CD4-positive, alpha-beta memory T cell (primary cell): ENCODE measurements around the gene NT5DC1. TPM values are rescaled to one million over a fixed set of nuclear protein-coding genes. Genes with fewer than 3 reads are reported as not detected.

Source experiments
- CTCF ChIA-PET: fragments of 350-600 bp; sonication (Branson Sonifier 250); formaldehyde crosslinking; loops from one replicate; lab custom pipeline; 2021; ENCODE audit warnings: inconsistent platforms; ENCODE audit not compliant: partially characterized antibody; lab: Charles Lee
- POLR2A ChIA-PET: fragments of 350-600 bp; sonication (Branson Sonifier 250); formaldehyde crosslinking; loops from one replicate; lab custom pipeline; 2021; ENCODE audit not compliant: partially characterized antibody; lab: Charles Lee
- DNase-seq, 5 donors: peaks; one replicate each; pipeline versions ENCODE4 v3.0.0 to v3.0.0-alpha.2; 2020 to 2022; ENCODE audit warnings: mixed read lengths in 1 of 5
- H3K27ac ChIP-seq: one replicate; pipeline ENCODE4 v1.7.0; 2013; ENCODE audit warnings: low read depth, low read length
- H3K27me3 ChIP-seq: 2 replicates; pipeline ENCODE4 v1.7.0; 2013; ENCODE audit warnings: mild to moderate bottlenecking, low read length, moderate library complexity; ENCODE audit not compliant: insufficient read depth
- H3K36me3 ChIP-seq: 2 replicates; pipeline ENCODE4 v1.7.0; 2013; ENCODE audit warnings: mild to moderate bottlenecking, low read length, moderate library complexity; ENCODE audit not compliant: insufficient read depth
- H3K4me1 ChIP-seq: 2 replicates; pipeline ENCODE4 v1.7.0; 2013; ENCODE audit warnings: mild to moderate bottlenecking, low read length, moderate library complexity; ENCODE audit not compliant: insufficient read depth
- H3K4me3 ChIP-seq, 2 donors: one replicate each; pipeline ENCODE4 v1.7.0; 2013; ENCODE audit warnings: low read length in 2 of 2, mild to moderate bottlenecking in 1 of 2
- H3K9me3 ChIP-seq, 2 donors: one replicate each; pipeline ENCODE4 v1.7.0; 2013; ENCODE audit warnings: low read length in 2 of 2, control low read depth in 1 of 2; ENCODE audit not compliant: control insufficient read depth in 1 of 2
- H3K27ac Mint-ChIP-seq, 7 donors: one replicate each; pipeline ENCODE4 v1.8.0; 2020 to 2021; ENCODE audit warnings: mixed read lengths in 7 of 7, mild to moderate bottlenecking in 6 of 7, inconsistent platforms in 3 of 7, moderate library complexity in 3 of 7
- H3K27me3 Mint-ChIP-seq, 2 donors: one replicate each; pipeline ENCODE4 v1.8.0; 2020 to 2021; ENCODE audit warnings: mixed read lengths in 2 of 2
- H3K36me3 Mint-ChIP-seq, 2 donors: one replicate each; pipeline ENCODE4 v1.8.0; 2020 to 2021; ENCODE audit warnings: mixed read lengths in 2 of 2, inconsistent platforms in 1 of 2, mild to moderate bottlenecking in 1 of 2
- H3K4me1 Mint-ChIP-seq, 4 donors: one replicate each; pipeline ENCODE4 v1.8.0; 2020 to 2021; ENCODE audit warnings: mixed read lengths in 4 of 4, mild to moderate bottlenecking in 1 of 4
- H3K4me3 Mint-ChIP-seq, 8 donors: one replicate each; pipeline ENCODE4 v1.8.0; 2020 to 2021; ENCODE audit warnings: mixed read lengths in 8 of 8, mild to moderate bottlenecking in 7 of 8, moderate library complexity in 6 of 8, inconsistent platforms in 3 of 8
- H3K9me3 Mint-ChIP-seq, 8 donors: one replicate each; pipeline ENCODE4 v1.8.0; 2020 to 2021; ENCODE audit warnings: mixed read lengths in 8 of 8, mild to moderate bottlenecking in 5 of 8, inconsistent platforms in 3 of 8, moderate library complexity in 1 of 8
- intact Hi-C: fragments of 100-400 bp; cut with micrococcal nuclease; formaldehyde crosslinking; loops from one replicate; pipeline ENCODE4 v1.15.1; 2023
- polyA plus RNA-seq, 2 donors: library from polyadenylated mRNA; unstranded; fragments of 300-500 nt; fragmentation: Illumina TruSeq; gene quantifications; one replicate each; pipeline ENCODE4 v1.2.3, GENCODE V29; 2021
- total RNA-seq, 2 experiments: library from RNA; stranded (reverse); gene quantifications; one replicate each; pipeline ENCODE4 v1.2.3, GENCODE V29; 2021

NT5DC1 gene
- total and polyA plus RNA-seq, 4 experiments from 2014 or later: 50.5 to 78.4 (median 58.3) TPM

DNA sequence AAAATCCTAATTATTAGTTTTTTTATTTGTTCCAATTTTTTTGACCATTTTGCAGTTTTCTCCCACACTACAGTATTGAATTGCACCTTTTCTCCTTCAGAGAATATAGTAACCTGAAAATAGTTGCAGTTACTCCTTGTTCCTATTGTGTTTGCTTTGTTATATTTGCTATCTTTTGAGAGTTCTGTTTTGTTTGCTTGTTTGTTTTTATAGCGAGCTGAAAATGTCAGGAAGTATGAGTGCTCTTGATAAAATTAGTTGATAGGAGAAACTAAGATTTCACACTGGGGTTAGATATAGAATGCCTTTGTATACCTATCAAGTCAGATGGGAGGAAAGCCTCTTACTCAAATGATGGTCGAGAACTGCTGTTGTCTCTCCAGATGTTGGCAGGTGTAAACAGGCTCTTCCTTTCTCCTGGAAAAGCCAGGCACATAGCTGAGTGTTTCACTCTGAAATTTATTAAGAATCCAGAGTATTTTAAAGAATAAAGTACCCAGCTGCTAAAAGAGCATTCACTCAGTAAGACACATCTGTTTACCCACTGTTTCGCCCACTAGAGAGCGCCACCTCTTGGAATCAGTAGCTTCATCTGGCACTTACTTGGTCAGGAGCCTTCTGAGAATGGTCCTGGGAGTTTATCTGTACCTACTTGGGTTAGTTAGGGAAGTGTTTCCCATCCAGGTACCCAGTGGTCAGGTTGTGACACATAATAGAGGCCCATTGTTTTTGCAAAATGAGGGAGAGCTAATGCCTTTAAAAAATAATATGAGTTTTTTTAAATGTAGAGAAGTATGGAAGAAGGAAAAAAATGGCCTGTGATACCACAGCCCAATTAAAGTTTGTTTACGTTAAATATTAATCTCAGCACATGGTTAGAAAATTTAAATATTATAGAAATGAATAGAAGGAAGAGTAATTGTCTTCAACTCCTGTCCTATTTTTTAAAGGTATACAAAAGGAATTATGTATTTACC, 11.2 kb downstream of the NT5DC1 start:
- no peaks in the 10 kb centered on the region for H3K27me3 Mint-ChIP-seq
- CTCF ChIA-PET: interaction anchor here (0.7 to 2.5 kb wide), 9 partner anchors 9 to 134 kb away, joined by 3 to 11 read pairs (median 4); partner anchors contain the start of gene NT5DC1
- H3K4me1 Mint-ChIP-seq: peaks cover 0 to 11% (median 5%) of the 10 kb centered on the region in 4 donors
- no peak for DNase-seq
- H3K27ac Mint-ChIP-seq: peak overlapping the region in 2 of 7 donors; percentile 16 to 38
- Histone ChIP-seq H3K27me3 (no peaks in the 10 kb centered on the region), H3K4me1 (no peaks in the 10 kb centered on the region), H3K4me3 (no peak overlapping the region), H3K36me3 (peaks cover 59% of the 10 kb centered on the region), H3K27ac (no peak overlapping the region), H3K9me3 (no peaks in the 10 kb centered on the region)
- intact Hi-C loops: no loop called here
- peaks cover 69 to 79% of the 10 kb centered on the region in 2 donors for H3K36me3 Mint-ChIP-seq
- H3K9me3 Mint-ChIP-seq: no peaks in the 10 kb centered on the region
- no peak overlapping the region for H3K4me3 Mint-ChIP-seq
- POLR2A ChIA-PET: interaction anchor here (1.0 kb wide), 1 partner anchor 9 kb away, joined by 4 read pairs; no protein-coding TSS in a partner anchor

- no peaks in the 10 kb centered on the region for H3K27me3 ChIP-seq
- no peaks in the 10 kb centered on the region for H3K4me1 ChIP-seq
- no peak overlapping the region for H3K27ac ChIP-seq
- H3K9me3 ChIP-seq: no peaks in the 10 kb centered on the region
- POLR2A ChIA-PET: interaction anchor here (1.2 kb wide), 1 partner anchor 13 kb away, joined by 4 read pairs; the partner anchor contains the start of gene NT5DC1
- Mint-ChIP-seq H3K27ac (no peak overlapping the region), H3K4me3 (no peak overlapping the region), H3K9me3 (no peaks in the 10 kb centered on the region), H3K36me3 (peaks cover 74 to 80% of the 10 kb centered on the region in 2 donors), H3K4me1 (peaks cover 0 to 11% (median 5%) of the 10 kb centered on the region in 4 donors), H3K27me3 (no peaks in the 10 kb centered on the region)
- CTCF ChIA-PET: interaction anchor here (1.3 to 2.5 kb wide), 3 partner anchors 11 to 20 kb away, joined by 3 to 11 read pairs (median 8); no protein-coding TSS in a partner anchor
- H3K36me3 ChIP-seq: peaks cover 57% of the 10 kb centered on the region
- intact Hi-C loops: no loop called here
- H3K4me3 ChIP-seq: no peak overlapping the region
- DNase-seq: no peak
These were observed 12.7 kb downstream of the NT5DC1 start for GRCh38 chr6:116113386-116113785.

DNA sequence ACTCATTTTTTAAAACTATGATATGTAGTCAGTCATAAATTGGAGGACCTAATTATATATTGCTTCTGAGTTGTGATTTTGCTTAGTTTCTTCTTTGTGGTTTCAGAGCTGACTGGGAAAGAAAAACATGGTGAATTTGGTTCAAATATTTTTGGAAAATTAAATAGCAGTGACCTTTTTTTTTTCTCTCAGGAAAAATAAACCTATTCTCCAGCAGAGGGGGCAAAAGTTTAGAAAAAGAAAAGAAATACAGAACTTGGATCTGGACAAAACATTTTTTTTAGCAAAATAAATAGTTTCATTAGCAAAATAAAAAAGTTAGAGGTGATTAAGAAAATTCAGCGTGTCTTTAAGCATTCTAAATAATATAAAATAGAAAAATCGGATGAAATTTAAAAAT, 15.1 kb downstream of the NT5DC1 start:
- Mint-ChIP-seq H3K9me3 (no peaks in the 10 kb centered on the region), H3K4me3 (no peak overlapping the region), H3K4me1 (peaks cover 0 to 6% (median under 1%) of the 10 kb centered on the region in 4 donors), H3K27me3 (no peaks in the 10 kb centered on the region), H3K36me3 (peaks cover 58 to 70% of the 10 kb centered on the region in 2 donors), H3K27ac (no peak overlapping the region)
- Histone ChIP-seq H3K4me1 (no peaks in the 10 kb centered on the region), H3K27ac (no peak overlapping the region), H3K36me3 (peaks cover 37% of the 10 kb centered on the region), H3K9me3 (no peaks in the 10 kb centered on the region), H3K4me3 (no peak overlapping the region), H3K27me3 (no peaks in the 10 kb centered on the region)
- DNase-seq: no peak
- intact Hi-C loops: no loop called here
- CTCF ChIA-PET: no interaction called here
- POLR2A ChIA-PET: no interaction called here

DNA sequence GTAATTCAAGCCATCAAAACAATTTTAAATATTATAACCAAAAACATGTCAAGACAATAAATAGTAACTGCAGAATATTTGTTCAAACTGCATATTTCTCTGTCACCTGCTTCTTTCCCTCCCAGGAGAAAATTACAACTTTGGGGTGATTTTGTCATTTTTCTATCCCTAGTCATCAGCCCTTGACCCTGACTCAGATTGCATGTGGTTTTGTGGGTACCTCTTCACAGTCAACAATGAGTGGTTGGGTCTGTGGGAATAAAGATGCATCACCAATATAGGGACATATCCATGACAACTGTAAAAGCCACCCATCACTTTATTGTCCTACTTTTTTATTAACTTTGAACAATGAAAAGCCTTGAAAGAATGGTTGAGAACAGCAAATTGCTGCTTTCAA, 18.0 kb downstream of the NT5DC1 start:
- H3K4me1 ChIP-seq: no peaks in the 10 kb centered on the region
- Mint-ChIP-seq H3K9me3 (no peaks in the 10 kb centered on the region), H3K4me3 (no peak overlapping the region), H3K4me1 (peaks cover 0 to 3% (median 2%) of the 10 kb centered on the region in 4 donors), H3K27me3 (no peaks in the 10 kb centered on the region), H3K36me3 (peaks cover 47 to 55% of the 10 kb centered on the region in 2 donors), H3K27ac (peak overlapping the region in 1 of 7 donors; percentile 18)
- intact Hi-C loops: no loop called here
- no peaks in the 10 kb centered on the region for H3K9me3 ChIP-seq
- ChIA-PET POLR2A (interaction anchor here (1.0 kb wide), 1 partner anchor 18 kb away, joined by 3 read pairs; the partner anchor contains the start of gene NT5DC1), CTCF (interaction anchor here (1.0 kb wide), 1 partner anchor 22 kb away, joined by 3 read pairs; no protein-coding TSS in a partner anchor)
- H3K27me3 ChIP-seq: no peaks in the 10 kb centered on the region
- H3K4me3 ChIP-seq: no peak overlapping the region
- peaks cover 13% of the 10 kb centered on the region for H3K36me3 ChIP-seq
- no peak overlapping the region for H3K27ac ChIP-seq
- DNase-seq: no peak

DNA sequence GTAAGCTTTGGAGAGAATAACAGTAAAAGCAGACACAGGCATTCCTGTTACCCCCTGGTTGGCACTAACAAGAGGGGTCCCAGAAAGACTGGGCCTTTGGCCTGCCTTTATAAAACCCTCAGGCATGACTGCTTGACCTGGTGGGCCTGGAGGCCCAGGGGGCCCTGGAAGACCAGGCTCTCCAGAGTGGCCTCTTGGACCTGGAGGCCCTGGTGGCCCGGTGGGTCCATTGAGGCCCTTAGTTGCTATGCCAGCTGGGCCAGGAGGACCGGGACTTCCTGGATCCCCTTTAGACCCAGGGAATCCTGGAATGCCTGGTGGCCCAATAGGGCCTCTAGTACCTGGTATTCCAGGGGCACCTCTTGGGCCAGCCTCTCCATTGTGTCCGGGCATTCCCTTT, 19.8 kb downstream of the NT5DC1 start:
- Mint-ChIP-seq H3K27ac (no peak overlapping the region), H3K36me3 (peaks cover 38 to 45% of the 10 kb centered on the region in 2 donors), H3K27me3 (no peaks in the 10 kb centered on the region), H3K4me3 (no peak overlapping the region), H3K9me3 (no peaks in the 10 kb centered on the region), H3K4me1 (peaks cover 0 to 3% (median 2%) of the 10 kb centered on the region in 4 donors)
- POLR2A ChIA-PET: no interaction called here
- Histone ChIP-seq H3K36me3 (no peaks in the 10 kb centered on the region), H3K27ac (no peak overlapping the region), H3K4me1 (no peaks in the 10 kb centered on the region), H3K4me3 (no peak overlapping the region), H3K27me3 (no peaks in the 10 kb centered on the region), H3K9me3 (no peaks in the 10 kb centered on the region)
- CTCF ChIA-PET: interaction anchor here (1.3 kb wide), 1 partner anchor 10 kb away, joined by 3 read pairs; no protein-coding TSS in a partner anchor
- DNase-seq: no peak
- intact Hi-C loops: no loop called here

- Mint-ChIP-seq H3K4me1 (peaks cover 0 to 10% (median 8%) of the 10 kb centered on the region in 4 donors), H3K27me3 (no peaks in the 10 kb centered on the region), H3K27ac (no peak within 1 kb of the TSS), H3K4me3 (no peak within 1 kb of the TSS), H3K9me3 (no peaks in the 10 kb centered on the region), H3K36me3 (peaks cover 29 to 31% of the 10 kb centered on the region in 2 donors)
- H3K9me3 ChIP-seq: no peaks in the 10 kb centered on the region
- ChIA-PET CTCF (interaction anchor here (1.4 kb wide), 1 partner anchor 29 kb away, joined by 3 read pairs; no protein-coding TSS in a partner anchor), POLR2A (no interaction called here)
- H3K4me3 ChIP-seq: no peak within 1 kb of the TSS
- H3K36me3 ChIP-seq: no peaks in the 10 kb centered on the region
- H3K27ac ChIP-seq: no peak within 1 kb of the TSS
- intact Hi-C loops: no loop called here
- DNase-seq: no peak
- no peaks in the 10 kb centered on the region for H3K4me1 ChIP-seq
- no peaks in the 10 kb centered on the region for H3K27me3 ChIP-seq
These were observed 25.4 kb downstream of the NT5DC1 start, which contains the start of gene COL10A1 for GRCh38 chr6:116126032-116126431. COL10A1 (minus strand) TSS chr6:116126132; CDS start chr6:116125492, 640 bp downstream.
